ENCODE data around the gene ACP5. TPM values are rescaled to one million over a fixed set of nuclear protein-coding genes. Genes with fewer than 3 reads are reported as not detected.

ACP5 gene
- total RNA-seq, 4 donors from 2014 or later = 4.8 to 12.6 (median 10.7) TPM

GRCh38 chr19:11558881-11559828, 18.3 kb downstream of the ACP5 start, which contains the start of gene ELOF1:
Gene ELOF1, minus strand, starts transcription at chr19:11559230. Its CDS starts 4,883 bp downstream, at chr19:11554347.
- peak; percentile 61 to 85 for TF ChIP-seq POLR2A (IDR thresholded peaks at IDR 0.05)
- TF ChIP-seq EP300 (IDR thresholded peaks at IDR 0.05) = peak; percentile 96 to 98
- TF ChIP-seq CTCF (IDR thresholded peaks at IDR 0.05) = peak in 2 of 5 experiments; percentile 9 to 19
- Histone ChIP-seq H3K27ac (peak within 1 kb of the TSS; percentile 58 to 88 (median 79)), H3K4me3 (peak within 1 kb of the TSS; percentile 72 to 95 (median 82)), H3K9me3 (no peaks in the 10 kb centered on the region), H3K27me3 (no peaks in the 10 kb centered on the region), H3K4me1 (peaks cover 0 to 44% (median 17%) of the 10 kb centered on the region in 4 donors), H3K36me3 (peaks cover 0 to 27% (median 4%) of the 10 kb centered on the region in 3 donors)
- peak; percentile 91 to 92 for DNase-seq (ENCODE audit: low spot score in 2 of 2)
- WGBS, 2 donors = 2 to 5% methylated on average over 32 to 57 of the region's 57 CpGs

GRCh38 chr19:11556634-11557420, 20.6 kb downstream of the ACP5 start:
- no peaks in the 10 kb centered on the region for H3K27me3 ChIP-seq
- 74 to 77% methylated on average over 4 of the region's 4 CpGs for WGBS, 2 donors
- no peak overlapping the region for H3K27ac ChIP-seq
- peaks cover 0 to 51% (median 10%) of the 10 kb centered on the region in 3 donors for H3K36me3 ChIP-seq
- H3K9me3 ChIP-seq = no peaks in the 10 kb centered on the region
- H3K4me1 ChIP-seq = peaks cover 0 to 47% (median 17%) of the 10 kb centered on the region in 4 donors
- no peak for TF ChIP-seq CTCF (IDR thresholded peaks at IDR 0.05)
- no peak for TF ChIP-seq POLR2A (IDR thresholded peaks at IDR 0.05)
- TF ChIP-seq EP300 (IDR thresholded peaks at IDR 0.05) = no peak
- DNase-seq (ENCODE audit: low spot score in 2 of 2) = no peak
- H3K4me3 ChIP-seq = no peak overlapping the region

GRCh38 chr19:11555246-11555645, 22.2 kb downstream of the ACP5 start:
- 66 to 74% methylated on average over 6 of the region's 6 CpGs for WGBS, 2 donors
- TF ChIP-seq POLR2A (IDR thresholded peaks at IDR 0.05) = no peak
- no peak for TF ChIP-seq CTCF (IDR thresholded peaks at IDR 0.05)
- TF ChIP-seq EP300 (IDR thresholded peaks at IDR 0.05) = no peak
- Histone ChIP-seq H3K27ac (no peak overlapping the region), H3K4me3 (no peak overlapping the region), H3K4me1 (peaks cover 0 to 44% (median 13%) of the 10 kb centered on the region in 4 donors), H3K9me3 (no peaks in the 10 kb centered on the region), H3K36me3 (peaks cover 0 to 58% (median 10%) of the 10 kb centered on the region in 3 donors), H3K27me3 (no peaks in the 10 kb centered on the region)
- DNase-seq (ENCODE audit: low spot score in 2 of 2) = no peak

GRCh38 chr19:11554160-11554559, 23.3 kb downstream of the ACP5 start:
- Histone ChIP-seq H3K36me3 (peaks cover 0 to 66% (median 10%) of the 10 kb centered on the region in 3 donors), H3K27ac (peak overlapping the region in 1 of 4 donors; percentile 56), H3K4me1 (peaks cover 0 to 36% (median 8%) of the 10 kb centered on the region in 4 donors), H3K9me3 (no peaks in the 10 kb centered on the region), H3K4me3 (no peak overlapping the region), H3K27me3 (no peaks in the 10 kb centered on the region)
- DNase-seq (ENCODE audit: low spot score in 2 of 2) = no peak
- 90 to 93% methylated on average over 12 of the region's 12 CpGs for WGBS, 2 donors
- TF ChIP-seq CTCF (IDR thresholded peaks at IDR 0.05) = no peak
- TF ChIP-seq POLR2A (IDR thresholded peaks at IDR 0.05) = no peak
- no peak for TF ChIP-seq EP300 (IDR thresholded peaks at IDR 0.05)
